T-helper 22 cell (primary cell): ENCODE results near the gene FAM3B.
A peak's percentile ranks its signal among the peaks of the same experiment; 100 is the strongest.

Experiments used
- DNase-seq: peaks from one replicate; pipeline ENCODE4 v3.0.0-alpha.2; 2020; ENCODE audit warnings: low read depth

The FAM3B gene

DNA sequence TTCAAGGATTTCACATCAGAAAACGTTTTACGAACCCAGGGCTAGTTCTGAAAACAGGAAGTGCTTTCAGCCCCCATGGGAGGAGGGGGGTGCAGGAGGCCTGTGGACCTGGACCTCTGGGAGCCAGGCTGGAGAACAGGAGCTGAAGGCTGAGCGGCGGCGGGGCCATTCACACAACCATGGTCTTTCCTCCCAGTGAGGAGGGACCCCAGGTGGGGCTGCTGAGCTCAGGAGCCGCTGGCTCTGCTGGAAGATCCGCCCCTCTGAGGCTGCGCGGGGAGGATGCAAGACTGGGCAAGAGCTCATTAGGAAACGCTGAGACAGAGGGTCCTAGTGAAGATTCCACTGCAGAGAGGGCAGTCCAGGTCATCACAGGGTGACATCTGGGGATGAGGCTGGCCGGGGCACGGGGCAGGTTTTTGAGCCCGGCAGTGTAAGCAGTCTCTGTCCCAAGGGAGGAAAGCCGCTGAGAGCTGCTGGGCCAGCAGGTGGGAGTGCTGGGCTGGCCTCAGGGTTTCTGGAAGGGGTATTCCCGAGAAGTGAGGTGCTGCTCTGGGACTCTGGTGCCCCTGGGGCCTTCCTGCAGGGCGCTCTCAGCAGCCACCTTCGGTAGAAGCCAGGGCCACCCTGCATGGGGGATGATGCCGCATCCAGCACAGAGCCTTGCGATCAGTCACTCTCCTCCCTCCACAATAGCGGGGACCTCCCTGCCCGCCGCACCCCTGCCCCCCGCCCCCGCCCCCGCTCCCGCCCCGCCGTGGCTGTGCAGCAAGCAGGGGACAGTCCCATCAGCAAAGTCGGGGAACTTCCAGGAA, 52.7 kb downstream of the FAM3B start:
- peak; percentile 15 for DNase-seq

DNA sequence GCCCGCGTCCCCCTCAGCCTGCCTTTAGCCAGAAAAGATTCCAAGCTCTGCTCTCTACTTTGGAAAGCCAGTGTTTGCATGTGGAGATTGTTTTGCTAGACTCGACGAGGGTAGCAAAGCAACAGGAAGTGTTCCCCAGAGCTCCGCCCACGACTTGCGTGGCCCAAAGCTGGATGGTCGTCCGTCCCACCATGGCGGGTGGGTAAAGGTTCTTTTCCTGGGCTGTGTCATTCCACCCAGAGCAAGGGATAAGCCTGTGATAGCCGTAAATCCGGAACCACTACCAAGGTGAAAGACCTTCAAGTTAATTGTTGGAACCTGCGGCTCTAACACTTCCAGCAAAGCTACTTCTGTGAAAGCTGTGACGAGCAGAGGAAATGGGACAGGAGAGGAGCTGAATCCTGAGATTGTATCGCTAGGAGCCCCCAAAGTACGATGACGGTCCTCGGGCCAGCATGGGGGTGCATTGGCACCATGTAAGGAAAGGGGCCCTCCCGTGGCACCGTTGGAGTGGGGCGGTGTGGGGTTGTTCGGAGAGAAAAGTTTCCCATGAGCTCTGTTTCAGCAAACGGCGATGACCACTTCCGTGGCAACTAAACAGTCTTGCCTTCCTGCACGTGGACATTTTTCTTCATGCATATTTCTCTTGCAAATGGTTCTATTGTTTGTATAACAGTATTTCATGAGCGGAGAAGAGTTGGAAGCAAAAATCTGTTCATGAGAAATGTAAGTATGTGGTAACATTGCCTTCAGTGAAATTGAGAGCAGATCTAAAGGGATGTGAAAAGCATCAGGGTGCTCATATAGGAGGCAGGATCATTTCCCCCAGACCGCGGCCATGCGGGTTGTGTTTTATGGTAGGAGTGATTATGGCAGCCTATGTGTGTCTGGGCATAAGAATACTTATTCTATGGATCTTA, 53.6 kb downstream of the FAM3B start:
- peak; percentile 9 for DNase-seq

- no peak for DNase-seq
Observed at GRCh38 chr21:41370840-41371684, 54.5 kb downstream of the FAM3B start.

DNA sequence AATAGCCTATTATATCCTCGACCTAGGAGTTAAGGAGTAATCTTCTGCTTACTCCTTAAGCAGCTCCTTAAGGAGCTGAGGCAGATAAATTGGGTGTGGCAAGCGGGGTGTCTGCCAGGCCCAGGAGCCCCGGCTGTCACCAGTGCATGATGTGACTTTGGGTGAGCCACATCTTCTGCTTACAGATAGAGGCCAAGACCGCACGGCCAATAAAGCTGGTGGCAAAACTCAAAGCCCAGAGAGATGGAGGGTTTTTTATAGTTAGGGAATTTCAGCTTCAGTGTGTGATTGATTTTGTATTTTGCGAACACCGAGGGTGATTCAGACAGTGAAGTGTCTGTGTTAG, 55.1 kb downstream of the FAM3B start:
- no peak for DNase-seq

DNA sequence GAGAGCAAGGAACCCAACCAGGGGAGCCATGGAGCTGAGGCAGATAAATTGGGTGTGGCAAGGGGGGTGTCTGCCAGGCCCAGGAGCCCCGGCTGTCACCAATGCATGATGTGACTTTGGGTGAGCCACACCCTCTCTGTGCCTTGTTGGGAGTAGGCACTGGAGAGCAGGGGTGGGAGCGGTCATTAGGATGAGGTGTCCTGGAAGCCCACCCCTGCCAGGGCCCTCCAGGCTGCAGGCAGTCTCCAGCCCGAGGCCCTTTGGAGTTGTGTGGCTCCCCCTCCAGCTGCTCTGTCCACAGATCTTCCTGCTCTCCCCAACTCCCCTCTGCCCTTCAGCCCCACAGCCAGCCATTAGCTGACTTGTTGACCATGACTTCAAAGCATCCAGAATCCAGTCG, 56.7 kb downstream of the FAM3B start:
- DNase-seq: no peak

DNA sequence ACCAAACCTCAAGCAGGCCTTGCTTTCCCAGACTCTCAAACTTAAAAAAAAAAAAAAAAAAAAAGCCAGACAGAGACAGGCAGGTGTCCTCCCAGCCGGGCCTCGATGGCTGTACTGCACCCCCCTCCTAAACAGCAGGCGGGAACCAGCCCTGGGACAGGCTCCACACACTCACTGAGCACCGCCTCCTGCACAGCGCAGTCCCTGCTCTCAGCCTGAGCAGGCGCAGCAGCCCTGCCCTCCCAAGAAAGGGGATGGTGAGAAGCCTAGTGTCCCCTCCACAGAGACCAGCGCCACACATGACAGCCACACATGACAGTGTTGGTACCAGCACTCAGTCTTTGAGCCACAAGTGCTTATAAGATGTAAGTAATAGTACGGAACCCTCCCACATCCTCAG, 57.2 kb downstream of the FAM3B start:
- no peak for DNase-seq

DNA sequence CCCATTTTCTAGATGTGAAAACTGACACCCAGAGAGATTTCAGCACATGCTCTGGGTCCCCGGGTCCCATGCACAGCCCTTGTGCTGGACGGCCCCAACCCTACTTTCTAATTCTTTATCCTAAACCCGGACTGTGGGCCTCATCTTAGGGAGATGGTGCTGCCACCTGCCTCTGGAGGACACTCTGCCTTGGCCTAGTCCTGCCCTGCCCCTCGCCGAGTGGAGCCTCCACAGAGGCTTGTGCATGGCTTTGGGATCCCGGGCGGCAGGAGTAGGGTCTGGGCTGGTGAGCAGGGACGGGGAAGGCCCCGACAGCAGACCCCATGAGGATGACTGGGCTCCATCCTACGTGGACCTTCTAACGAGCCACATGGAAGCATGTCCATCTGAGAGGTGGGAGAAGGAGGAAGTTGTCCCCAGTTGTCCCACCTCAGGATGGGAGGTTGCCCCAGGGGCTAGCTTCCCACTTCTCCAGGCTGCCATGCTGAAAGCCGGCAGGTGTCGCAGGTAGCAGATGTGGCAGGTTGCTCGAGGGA, 57.6 kb downstream of the FAM3B start:
- no peak for DNase-seq

- no peak for DNase-seq
Observed at GRCh38 chr21:41374867-41375533, 58.4 kb downstream of the FAM3B start.

- no peak for DNase-seq
Observed at GRCh38 chr21:41375875-41376274, 59.3 kb downstream of the FAM3B start.

DNA sequence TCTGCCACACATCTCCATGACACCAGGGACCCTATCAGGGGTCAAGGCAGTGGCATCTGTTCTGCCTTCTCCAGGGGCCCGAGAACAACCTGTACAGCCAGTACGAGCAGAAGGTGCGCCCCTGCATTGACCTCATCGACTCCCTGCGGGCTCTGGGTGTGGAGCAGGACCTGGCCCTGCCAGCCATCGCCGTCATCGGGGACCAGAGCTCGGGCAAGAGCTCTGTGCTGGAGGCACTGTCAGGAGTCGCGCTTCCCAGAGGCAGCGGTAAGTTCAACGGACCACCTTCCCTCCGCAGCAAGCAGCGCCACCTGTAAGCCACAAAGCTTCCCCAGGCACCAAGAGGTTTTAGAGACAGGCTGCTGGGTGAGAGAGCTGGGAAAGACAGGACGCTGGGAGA, 61.1 kb downstream of the FAM3B start:
- DNase-seq: no peak

GRCh38 chr21:41378849-41379248, 62.2 kb downstream of the FAM3B start:
- DNase-seq: no peak

DNA sequence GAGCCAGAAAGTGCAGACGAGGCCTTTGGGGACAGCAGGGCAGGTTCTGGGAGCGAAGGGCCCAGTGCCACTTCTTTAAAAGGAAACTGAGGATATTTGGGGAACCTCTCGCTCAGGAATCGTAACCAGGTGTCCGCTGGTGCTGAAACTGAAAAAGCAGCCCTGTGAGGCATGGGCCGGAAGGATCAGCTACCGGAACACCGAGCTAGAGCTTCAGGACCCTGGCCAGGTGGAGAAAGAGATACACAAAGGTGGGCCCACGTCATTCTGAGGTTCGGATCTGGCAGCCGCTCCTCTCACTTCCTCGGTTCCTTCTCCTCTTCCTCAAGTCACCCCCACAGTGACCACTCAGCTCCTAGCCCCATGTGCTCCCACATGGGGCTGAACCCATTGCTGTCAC, 63.3 kb downstream of the FAM3B start:
- no peak for DNase-seq

DNA sequence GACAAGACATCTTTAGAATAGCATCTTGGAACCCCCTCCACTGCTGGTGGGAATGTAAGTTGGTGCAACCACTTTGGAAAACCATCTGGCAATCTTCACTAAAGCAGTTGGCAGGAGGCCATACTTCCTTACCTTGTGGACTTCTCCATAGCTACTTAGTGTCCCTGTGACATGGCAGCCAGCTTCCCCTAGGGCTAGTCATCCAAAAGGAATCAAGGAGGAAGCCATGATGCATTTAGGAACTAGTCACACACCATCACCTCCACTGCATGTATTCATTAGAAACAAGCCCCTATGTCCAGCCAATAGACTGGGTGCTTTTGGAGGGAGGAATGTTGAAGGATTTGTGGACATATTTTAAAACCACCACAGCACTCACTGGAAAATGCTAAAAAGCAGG, 65.1 kb downstream of the FAM3B start:
- no peak for DNase-seq

GRCh38 chr21:41387042-41387819, 70.6 kb downstream of the FAM3B start:
- DNase-seq: no peak

- no peak for DNase-seq
Observed at GRCh38 chr21:41387824-41388223, 71.2 kb downstream of the FAM3B start.

DNA sequence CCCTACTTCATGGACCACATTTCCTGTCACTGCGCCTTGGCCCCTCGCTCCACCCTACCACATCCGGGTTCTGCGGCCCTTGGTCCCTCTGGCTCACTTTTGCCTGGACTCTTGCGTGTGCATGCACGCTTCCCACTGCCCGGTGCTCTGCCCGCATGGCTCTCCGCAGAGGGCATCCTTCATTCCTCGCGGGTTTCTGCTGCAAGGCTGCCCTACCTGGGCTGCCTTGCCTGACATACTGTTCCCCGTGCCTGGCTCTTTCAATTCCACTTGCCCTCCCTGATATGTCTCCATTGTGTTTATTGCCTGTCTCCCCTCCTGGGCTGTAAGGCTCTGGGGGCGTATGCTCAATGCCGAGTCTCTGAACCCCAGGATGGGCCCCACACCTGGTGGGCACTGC, 71.7 kb downstream of the FAM3B start:
- DNase-seq: no peak

- no peak for DNase-seq
Observed at GRCh38 chr21:41390043-41390639, 73.5 kb downstream of the FAM3B start.

DNA sequence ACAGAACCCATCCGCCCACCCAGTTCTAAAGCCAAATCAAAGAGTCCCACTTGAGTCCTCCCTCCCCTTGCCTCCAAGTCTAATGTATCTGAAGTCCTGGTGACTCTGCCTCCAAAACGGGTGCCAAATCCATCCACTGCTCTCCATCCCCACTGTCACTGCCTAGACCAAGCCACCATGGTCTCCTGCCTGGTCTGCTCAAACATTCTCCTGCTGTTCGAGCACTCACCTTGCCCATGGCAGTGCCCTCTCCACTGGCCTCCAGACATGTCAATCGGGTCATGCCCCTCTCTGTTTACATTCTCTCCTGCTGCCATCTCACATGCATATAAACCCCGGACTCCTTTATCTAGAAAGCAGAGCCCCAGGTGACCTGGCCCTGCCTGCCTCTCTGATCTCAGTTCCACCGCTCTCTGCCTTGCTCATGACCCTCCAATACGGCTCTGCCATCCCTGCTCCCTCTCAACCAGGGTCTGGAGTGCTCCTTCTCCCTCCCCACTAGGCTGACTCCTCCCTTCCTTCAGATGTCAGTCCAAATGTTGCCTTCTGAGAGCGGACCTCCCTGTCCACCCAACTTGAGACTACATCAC, 77.4 kb downstream of the FAM3B start:
- no peak for DNase-seq

GRCh38 chr21:41396558-41397075, 80.0 kb downstream of the FAM3B start:
- DNase-seq: no peak

- DNase-seq: no peak
Observed at GRCh38 chr21:41397471-41397891, 80.9 kb downstream of the FAM3B start.
